Mucosa of rectum (tissue), 2 donors: Measurements from ENCODE around the gene CSMD2.

Experiments
- H3K27ac ChIP-seq, 2 donors: one replicate each; pipeline ENCODE4 v1.7.0; 2013; ENCODE audit warnings: inconsistent platforms in 2 of 2, low read depth in 2 of 2, low read length in 2 of 2
- H3K27me3 ChIP-seq, 2 donors: one replicate each; pipeline ENCODE4 v1.7.0; 2013; ENCODE audit warnings: low read length in 2 of 2; ENCODE audit not compliant: control insufficient read depth in 2 of 2, insufficient read depth in 2 of 2
- H3K36me3 ChIP-seq, 2 donors: one replicate each; pipeline ENCODE4 v1.7.0; 2013; ENCODE audit warnings: low read length in 2 of 2; ENCODE audit not compliant: control insufficient read depth in 2 of 2, insufficient read depth in 2 of 2
- H3K4me1 ChIP-seq, 2 donors: one replicate each; pipeline ENCODE4 v1.7.0; 2013; ENCODE audit warnings: low read length in 2 of 2, mild to moderate bottlenecking in 1 of 2; ENCODE audit not compliant: control insufficient read depth in 2 of 2, insufficient read depth in 2 of 2
- H3K4me3 ChIP-seq, 2 donors: one replicate each; pipeline ENCODE4 v1.7.0; 2013; ENCODE audit warnings: low read length in 2 of 2
- H3K9ac ChIP-seq, 2 donors: one replicate each; pipeline ENCODE4 v1.7.0; 2013; ENCODE audit warnings: low read length in 2 of 2, low read depth in 1 of 2, mild to moderate bottlenecking in 1 of 2
- H3K9me3 ChIP-seq, 2 donors: one replicate each; pipeline ENCODE4 v1.7.0; 2013; ENCODE audit warnings: low read length in 2 of 2; ENCODE audit not compliant: control insufficient read depth in 2 of 2
- donor health status: healthy.
- donor health status: Normal muscosa, but diverticular disease.

Gene CSMD2

DNA sequence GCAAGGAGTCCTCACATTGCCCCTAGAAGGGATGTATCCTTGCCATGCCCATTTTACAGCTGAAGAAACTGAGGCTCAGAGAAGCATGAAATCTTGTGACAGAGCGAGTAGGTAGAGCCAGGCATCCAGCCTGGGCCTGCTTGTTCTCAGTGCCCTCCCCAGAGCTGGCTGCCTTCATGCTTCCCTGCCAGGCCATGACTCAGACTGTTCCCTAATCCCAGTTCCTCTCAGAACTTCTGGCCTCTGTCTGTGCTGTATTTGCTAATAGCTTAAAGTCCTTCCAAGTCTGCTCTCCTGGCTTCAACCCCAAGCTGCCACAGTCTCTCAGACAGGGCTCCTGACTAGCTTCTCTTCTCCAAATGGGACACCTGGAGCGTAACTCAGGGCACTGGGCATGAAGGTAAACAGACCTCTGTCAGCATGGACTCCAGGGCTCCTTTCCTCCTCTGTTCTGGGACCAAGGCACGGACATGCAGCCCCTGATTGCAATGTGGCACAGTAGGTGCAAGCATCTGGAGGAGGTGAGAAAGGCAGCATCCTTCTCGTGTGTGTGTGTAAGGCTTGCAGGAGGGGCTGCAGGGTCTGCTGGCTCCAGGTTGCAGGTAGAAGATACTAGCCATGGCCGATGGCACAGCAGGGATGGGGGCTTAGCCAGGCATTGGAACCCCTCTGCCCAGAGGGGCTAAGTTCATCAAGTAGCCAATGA lies 178.5 kb downstream of the CSMD2 start:
- Histone ChIP-seq H3K27me3 (no peaks in the 10 kb centered on the region), H3K9ac (no peak overlapping the region), H3K27ac (no peak overlapping the region), H3K9me3 (no peaks in the 10 kb centered on the region), H3K4me1 (no peaks in the 10 kb centered on the region), H3K36me3 (no peaks in the 10 kb centered on the region), H3K4me3 (no peak overlapping the region)

GRCh38 chr1:33985656-33986055 lies 179.4 kb downstream of the CSMD2 start:
- Histone ChIP-seq H3K9ac (no peak overlapping the region), H3K4me1 (no peaks in the 10 kb centered on the region), H3K36me3 (no peaks in the 10 kb centered on the region), H3K27me3 (no peaks in the 10 kb centered on the region), H3K9me3 (no peaks in the 10 kb centered on the region), H3K4me3 (no peak overlapping the region), H3K27ac (no peak overlapping the region)

DNA sequence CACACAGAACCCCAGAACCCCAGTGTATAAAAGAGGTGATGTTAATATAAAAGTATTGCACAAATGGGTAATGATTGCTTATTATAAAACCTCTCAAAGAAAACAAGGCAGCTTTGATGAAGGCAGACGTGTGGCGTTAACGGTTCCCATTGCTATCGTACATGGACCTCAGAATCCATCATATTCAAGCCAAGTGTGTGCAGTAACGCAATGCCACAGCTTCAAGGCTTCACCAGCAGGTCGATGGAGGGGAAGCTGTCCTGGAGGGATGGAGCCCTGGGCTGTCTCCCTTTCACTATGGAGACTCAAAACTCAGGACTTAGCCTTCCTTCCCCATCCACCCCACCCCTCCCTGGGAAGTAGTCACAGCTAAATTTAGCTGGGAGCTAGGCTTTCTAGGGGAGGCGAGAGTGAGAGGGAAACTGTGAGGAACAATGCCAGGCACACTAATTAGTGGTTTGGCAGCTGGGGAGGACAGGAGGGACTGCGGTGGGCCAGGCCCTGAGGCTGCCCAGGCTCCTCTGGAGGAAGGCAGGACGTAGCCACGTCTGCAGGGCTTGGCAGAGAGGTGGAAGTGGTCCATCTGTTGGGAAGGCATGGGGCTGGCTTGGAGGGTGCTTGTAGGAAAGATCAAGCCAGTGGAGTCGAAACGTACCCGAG lies 180.0 kb downstream of the CSMD2 start:
- Histone ChIP-seq H3K36me3 (no peaks in the 10 kb centered on the region), H3K4me3 (no peak overlapping the region), H3K27ac (no peak overlapping the region), H3K9ac (no peak overlapping the region), H3K4me1 (no peaks in the 10 kb centered on the region), H3K27me3 (no peaks in the 10 kb centered on the region), H3K9me3 (no peaks in the 10 kb centered on the region)

DNA sequence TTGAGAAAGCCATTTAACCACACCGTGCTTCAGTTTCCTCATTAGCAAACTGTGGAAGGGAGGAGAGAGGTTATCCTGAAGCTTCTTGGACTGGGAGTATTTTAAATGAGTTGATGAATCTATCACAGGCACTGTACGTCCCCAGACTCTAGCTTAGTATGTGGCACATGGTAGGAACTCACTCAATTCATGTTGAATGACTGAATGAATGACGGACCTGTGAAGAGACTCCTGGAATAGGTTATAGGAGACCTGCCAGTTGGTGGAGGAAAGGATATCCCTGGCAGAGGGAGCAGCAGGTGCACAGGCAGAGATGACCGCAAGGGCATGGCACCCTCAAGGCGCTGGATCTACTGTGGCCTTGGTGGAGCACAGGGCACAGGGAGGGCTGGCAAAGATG lies 182.6 kb downstream of the CSMD2 start:
- Histone ChIP-seq H3K9ac (no peak overlapping the region), H3K4me1 (no peaks in the 10 kb centered on the region), H3K27ac (no peak overlapping the region), H3K9me3 (no peaks in the 10 kb centered on the region), H3K36me3 (no peaks in the 10 kb centered on the region), H3K4me3 (no peak overlapping the region), H3K27me3 (no peaks in the 10 kb centered on the region)

- no peak overlapping the region for H3K4me3 ChIP-seq
- no peaks in the 10 kb centered on the region for H3K36me3 ChIP-seq
- H3K27ac ChIP-seq, result no peak overlapping the region
- no peaks in the 10 kb centered on the region for H3K4me1 ChIP-seq
- H3K9me3 ChIP-seq, result no peaks in the 10 kb centered on the region
- no peak overlapping the region for H3K9ac ChIP-seq
- H3K27me3 ChIP-seq, result no peaks in the 10 kb centered on the region
Observed at GRCh38 chr1:33979341-33979740, 185.7 kb downstream of the CSMD2 start.

- Histone ChIP-seq H3K27me3 (no peaks in the 10 kb centered on the region), H3K9ac (no peak overlapping the region), H3K36me3 (no peaks in the 10 kb centered on the region), H3K4me3 (no peak overlapping the region), H3K27ac (no peak overlapping the region), H3K9me3 (no peaks in the 10 kb centered on the region), H3K4me1 (no peaks in the 10 kb centered on the region)
Observed at GRCh38 chr1:33975961-33976360, 189.1 kb downstream of the CSMD2 start.

DNA sequence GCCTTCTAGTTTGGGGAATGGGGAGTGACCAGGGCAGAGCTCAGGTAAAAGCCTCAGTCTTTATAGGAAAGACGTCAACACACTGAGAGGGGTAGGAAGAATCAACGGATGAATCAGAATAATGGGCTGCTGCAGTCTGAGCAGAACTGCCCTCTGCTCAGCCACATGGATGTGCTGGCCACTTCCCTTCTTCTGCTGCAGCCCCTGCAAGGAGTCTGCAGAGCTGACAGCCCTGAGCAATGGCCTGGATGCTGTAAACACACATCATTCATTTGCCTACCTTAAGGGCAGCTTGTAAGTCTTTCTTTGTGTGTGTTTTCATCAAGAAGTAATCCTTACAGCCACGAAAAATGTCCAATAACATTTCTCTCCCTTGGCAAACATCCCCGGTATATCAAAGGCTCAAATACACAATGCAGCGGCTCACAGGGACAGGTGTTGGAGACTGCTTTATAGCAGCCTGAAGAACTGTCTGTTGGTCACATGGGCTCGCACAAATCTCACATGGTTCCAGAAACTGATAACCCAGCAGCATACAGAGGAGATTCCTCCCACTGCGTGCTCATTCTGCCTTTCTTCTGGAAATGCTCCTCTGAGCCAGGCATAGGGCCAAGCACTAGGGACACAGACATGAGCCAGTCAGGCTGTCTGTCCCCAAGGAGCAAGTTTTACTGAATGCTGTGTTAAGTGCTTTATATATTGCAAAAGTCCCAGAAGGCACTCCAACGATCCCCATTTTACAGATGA lies 191.1 kb downstream of the CSMD2 start:
- H3K9ac ChIP-seq, result no peak overlapping the region
- no peaks in the 10 kb centered on the region for H3K9me3 ChIP-seq
- H3K27ac ChIP-seq, result no peak overlapping the region
- H3K4me1 ChIP-seq, result no peaks in the 10 kb centered on the region
- no peaks in the 10 kb centered on the region for H3K27me3 ChIP-seq
- no peak overlapping the region for H3K4me3 ChIP-seq
- no peaks in the 10 kb centered on the region for H3K36me3 ChIP-seq

DNA sequence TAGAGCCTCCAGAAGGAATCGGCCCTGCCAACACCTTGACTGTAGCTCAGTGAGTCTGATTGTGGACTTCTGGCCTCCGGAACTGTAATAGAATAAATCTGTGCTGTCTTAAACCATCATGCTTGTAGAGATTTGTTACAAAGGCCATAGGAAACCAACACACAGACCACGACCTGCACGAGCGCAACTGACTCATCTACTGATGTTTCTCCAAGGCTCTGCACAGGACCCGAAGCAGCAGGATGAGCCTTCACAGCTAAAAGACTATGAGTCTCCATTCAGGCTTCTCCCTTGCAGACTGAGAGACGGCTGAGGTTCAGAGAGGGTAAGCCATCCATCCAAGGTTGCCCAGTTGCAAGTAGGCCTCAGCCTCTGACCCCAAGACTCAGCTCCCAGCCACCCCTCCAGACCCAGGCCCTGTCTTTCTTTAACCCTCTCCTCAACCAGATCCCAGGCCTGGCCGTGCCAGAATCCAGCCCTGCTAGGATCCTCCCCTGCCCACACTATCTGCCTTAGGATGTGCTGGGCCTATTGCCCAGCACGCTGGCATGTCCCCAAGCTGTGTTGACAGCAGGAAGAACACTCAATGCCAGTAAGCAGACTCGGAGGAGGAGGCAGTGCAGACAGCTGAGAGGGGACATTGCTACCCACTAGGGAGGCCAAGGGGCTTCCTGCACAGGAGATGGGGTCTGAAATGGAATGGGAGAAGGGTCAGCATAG lies 192.2 kb downstream of the CSMD2 start:
- H3K27ac ChIP-seq, result no peak overlapping the region

DNA sequence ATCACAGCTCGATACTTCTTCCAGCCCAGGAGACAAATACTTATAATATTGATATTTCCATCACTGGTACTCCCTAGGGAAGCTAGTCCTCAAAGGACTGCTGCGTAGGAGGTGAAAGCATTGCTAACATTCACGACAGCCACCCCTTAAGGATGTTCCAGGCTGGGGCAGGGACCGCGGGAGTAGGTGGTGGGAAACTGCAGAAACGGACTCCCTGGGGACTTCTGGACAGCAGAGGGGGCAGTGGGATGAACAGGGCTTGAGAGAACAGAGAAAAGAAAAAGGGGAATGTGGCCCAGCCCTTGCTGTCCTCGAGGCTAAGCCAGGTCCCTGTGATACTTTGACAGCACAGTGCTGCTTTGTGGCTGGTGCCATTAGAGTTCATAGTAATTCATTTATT lies 193.1 kb downstream of the CSMD2 start:
- no peak overlapping the region for H3K4me3 ChIP-seq
- H3K36me3 ChIP-seq, result no peaks in the 10 kb centered on the region
- H3K27ac ChIP-seq, result no peak overlapping the region
- no peaks in the 10 kb centered on the region for H3K9me3 ChIP-seq
- no peaks in the 10 kb centered on the region for H3K27me3 ChIP-seq
- H3K4me1 ChIP-seq, result no peaks in the 10 kb centered on the region
- no peak overlapping the region for H3K9ac ChIP-seq

More for the DNA sequence above, 192.2 kb downstream of the CSMD2 start:
- Histone ChIP-seq H3K9me3 (no peaks in the 10 kb centered on the region), H3K9ac (no peak overlapping the region), H3K4me1 (no peaks in the 10 kb centered on the region), H3K36me3 (no peaks in the 10 kb centered on the region), H3K27me3 (no peaks in the 10 kb centered on the region), H3K4me3 (no peak overlapping the region)
